Memory B cell (primary cell): Measurements from ENCODE around the gene HNRNPD.
A peak's percentile ranks its signal among the peaks of the same experiment; 100 is the strongest.
"Not testable (repeated sequence)": the region's sequence is repeated elsewhere in the genome, so short reads cannot be mapped to it uniquely, and the experiment has no call there.

ENCODE experiments used
- ATAC-seq: fragments of 150-1000 bp; cut with Tn5 transposase; 2 replicates; pipeline ENCODE4 v1.10.0; 2021; ENCODE audit warnings: low read depth, mild to moderate bottlenecking, moderate library complexity
- DNase-seq, 2 donors: peaks; one replicate each; pipeline ENCODE4 v3.0.0; 2022; ENCODE audit warnings: low spot score in 2 of 2
- H3K27ac Mint-ChIP-seq: one replicate; pipeline ENCODE4 v1.8.0; 2022; ENCODE audit warnings: mild to moderate bottlenecking, moderate library complexity, mixed read lengths
- H3K27me3 Mint-ChIP-seq: one replicate; pipeline ENCODE4 v1.8.0; 2022; ENCODE audit warnings: mixed read lengths
- H3K36me3 Mint-ChIP-seq: one replicate; pipeline ENCODE4 v1.8.0; 2022; ENCODE audit warnings: mild to moderate bottlenecking, mixed read lengths
- H3K4me1 Mint-ChIP-seq: one replicate; pipeline ENCODE4 v1.8.0; 2022; ENCODE audit warnings: mixed read lengths
- H3K4me3 Mint-ChIP-seq: one replicate; pipeline ENCODE4 v1.8.0; 2022; ENCODE audit warnings: mild to moderate bottlenecking, moderate library complexity, mixed read lengths
- H3K9me3 Mint-ChIP-seq: one replicate; pipeline ENCODE4 v1.8.0; 2022; ENCODE audit warnings: mixed read lengths

HNRNPD gene

GRCh38 chr4:82373816-82374625 is at the start of gene HNRNPD:
HNRNPD (minus strand) TSS chr4:82373991; CDS start chr4:82373678, 313 bp downstream.
- DNase-seq (peak; percentile 79 to 88), ATAC-seq (peak; percentile 85)
- peaks cover 29% of the 10 kb centered on the region for H3K4me1 Mint-ChIP-seq
- no peaks in the 10 kb centered on the region for H3K9me3 Mint-ChIP-seq
- H3K27me3 Mint-ChIP-seq = no peaks in the 10 kb centered on the region
- H3K4me3 Mint-ChIP-seq = peak within 1 kb of the TSS; percentile 88
- H3K36me3 Mint-ChIP-seq = peaks cover 10% of the 10 kb centered on the region
- H3K27ac Mint-ChIP-seq = peak within 1 kb of the TSS; percentile 96

DNA sequence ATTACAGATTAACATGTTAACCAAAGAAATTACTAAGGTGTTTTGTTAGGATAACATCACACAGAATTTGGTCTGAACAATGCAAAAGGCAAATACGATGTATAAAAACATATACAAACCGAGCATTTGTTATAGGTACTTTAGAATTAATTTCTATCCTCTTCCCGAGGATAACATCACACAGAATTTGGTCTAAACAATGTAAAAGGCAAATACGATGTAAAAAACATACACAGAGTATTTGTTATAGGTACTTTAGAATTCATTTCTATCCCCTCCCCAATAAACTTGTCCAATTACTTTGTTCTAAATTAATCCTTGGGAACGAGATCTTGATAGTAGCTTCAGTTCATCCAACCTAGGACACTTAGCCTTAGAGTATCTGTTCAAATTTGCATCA is 48.8 kb upstream of the HNRNPD start:
- H3K9me3 Mint-ChIP-seq = no peaks in the 10 kb centered on the region
- no peak for DNase-seq
- H3K4me1 Mint-ChIP-seq = peaks cover 19% of the 10 kb centered on the region
- no peaks in the 10 kb centered on the region for H3K27me3 Mint-ChIP-seq
- H3K27ac Mint-ChIP-seq = no peak overlapping the region
- H3K36me3 Mint-ChIP-seq = peaks cover 25% of the 10 kb centered on the region
- no peak for ATAC-seq
- H3K4me3 Mint-ChIP-seq = no peak overlapping the region

DNA sequence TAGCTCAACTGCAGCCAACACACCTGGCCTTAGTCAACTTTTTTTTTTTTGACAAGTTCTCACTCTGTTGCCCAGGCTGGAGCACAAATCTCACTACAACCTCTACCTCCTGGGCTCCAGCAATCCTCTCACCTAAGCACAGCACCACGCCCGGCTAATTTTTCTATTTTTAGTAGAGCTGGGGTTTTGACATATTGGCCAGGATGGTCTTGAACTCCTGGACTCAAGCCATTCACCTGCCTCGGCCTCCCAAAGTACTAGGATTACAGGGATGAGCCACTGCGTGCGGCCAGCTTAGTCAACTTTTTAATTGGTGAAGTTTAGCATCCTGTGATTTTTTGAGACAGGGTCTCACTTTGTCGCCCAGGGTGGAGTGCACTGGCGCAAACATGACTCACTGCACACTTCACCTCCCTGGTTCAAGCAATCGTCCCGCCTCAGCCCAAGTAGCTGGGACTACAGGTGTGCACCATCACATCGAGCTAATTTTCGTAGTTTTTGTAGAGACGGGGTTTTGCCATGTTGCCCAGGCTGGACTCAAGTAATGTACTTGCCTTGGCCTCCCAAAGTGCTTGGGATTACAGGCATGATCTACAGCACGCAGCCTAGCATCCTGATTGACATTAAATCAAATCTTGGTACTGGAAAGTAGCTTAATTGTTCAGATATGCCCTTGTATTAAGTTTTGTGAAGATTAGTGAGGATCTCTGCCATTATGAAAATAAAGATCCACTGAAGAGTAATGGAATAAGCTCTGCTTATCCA is 48.2 kb upstream of the HNRNPD start:
- peaks cover 20% of the 10 kb centered on the region for H3K36me3 Mint-ChIP-seq
- ATAC-seq (no peak), DNase-seq (no peak)
- H3K27me3 Mint-ChIP-seq = no peaks in the 10 kb centered on the region
- H3K9me3 Mint-ChIP-seq = no peaks in the 10 kb centered on the region
- peaks cover 14% of the 10 kb centered on the region for H3K4me1 Mint-ChIP-seq
- H3K27ac Mint-ChIP-seq = no peak overlapping the region
- H3K4me3 Mint-ChIP-seq = no peak overlapping the region

GRCh38 chr4:82419451-82419850 is 45.7 kb upstream of the HNRNPD start:
- ATAC-seq (no peak), DNase-seq (no peak)
- Mint-ChIP-seq H3K9me3 (no peaks in the 10 kb centered on the region), H3K27ac (no peak overlapping the region), H3K4me3 (no peak overlapping the region), H3K4me1 (peaks cover 11% of the 10 kb centered on the region), H3K36me3 (peaks cover 12% of the 10 kb centered on the region), H3K27me3 (no peaks in the 10 kb centered on the region)

- Mint-ChIP-seq H3K4me1 (peaks cover 7% of the 10 kb centered on the region), H3K9me3 (peaks cover 4% of the 10 kb centered on the region), H3K27ac (peak overlapping the region; percentile 50), H3K36me3 (no peaks in the 10 kb centered on the region), H3K4me3 (peak overlapping the region; percentile 55), H3K27me3 (no peaks in the 10 kb centered on the region)
- DNase-seq = no peak
- ATAC-seq = peak; percentile 53
These were observed 42.2 kb upstream of the HNRNPD start for GRCh38 chr4:82415922-82416365.

DNA sequence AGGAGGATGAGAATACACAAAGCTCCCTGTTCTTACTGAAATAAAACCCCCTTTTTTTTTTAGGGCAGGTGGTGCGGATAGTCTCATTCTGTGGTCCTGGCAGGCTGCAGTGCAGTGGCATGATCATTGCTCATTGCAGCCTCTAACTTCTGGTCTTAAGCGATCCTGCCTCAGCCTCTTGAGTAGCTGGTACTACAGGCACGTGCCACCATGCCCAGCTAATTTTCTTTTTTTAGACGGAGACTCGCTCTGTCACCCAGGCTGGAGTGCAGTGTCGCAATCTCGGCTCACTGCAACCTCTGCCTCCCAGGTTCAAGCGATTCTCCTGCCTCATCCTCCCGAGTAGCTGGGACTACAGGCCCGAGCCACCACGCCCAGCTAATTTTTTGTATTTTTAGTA is 41.3 kb upstream of the HNRNPD start:
- H3K9me3 Mint-ChIP-seq, H3K36me3 Mint-ChIP-seq, H3K4me3 Mint-ChIP-seq: not testable (repeated sequence)

DNA sequence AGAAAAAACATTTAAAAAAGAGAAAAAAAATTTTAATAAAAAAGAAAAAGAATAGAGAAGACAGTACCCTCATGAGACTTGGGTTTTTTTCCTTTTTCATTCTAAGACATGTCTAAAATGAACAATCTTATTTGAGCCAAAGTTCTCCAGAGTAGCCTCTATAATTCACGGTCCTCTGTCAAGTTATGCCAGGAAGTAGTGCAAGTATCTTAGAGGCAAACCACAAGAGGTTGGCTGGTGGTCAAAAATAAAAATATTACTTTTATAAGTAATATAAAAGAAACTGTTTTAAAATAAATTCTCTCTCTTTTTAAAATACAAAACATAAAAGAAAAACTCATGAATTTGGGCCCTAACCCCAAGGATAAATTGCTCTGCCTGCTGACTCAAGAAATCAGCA is 29.9 kb upstream of the HNRNPD start:
- H3K27ac Mint-ChIP-seq = no peak overlapping the region

More for the DNA sequence above, 41.3 kb upstream of the HNRNPD start:
- not testable (repeated sequence) for ATAC-seq, DNase-seq, H3K4me1 Mint-ChIP-seq, H3K27ac Mint-ChIP-seq, H3K27me3 Mint-ChIP-seq

GRCh38 chr4:82402196-82402775 is 28.5 kb upstream of the HNRNPD start:
- H3K36me3 Mint-ChIP-seq = no peaks in the 10 kb centered on the region
- no peak overlapping the region for H3K4me3 Mint-ChIP-seq
- peaks cover 5% of the 10 kb centered on the region for H3K27me3 Mint-ChIP-seq

More for the DNA sequence above, 29.9 kb upstream of the HNRNPD start:
- H3K4me3 Mint-ChIP-seq = no peak overlapping the region
- H3K4me1 Mint-ChIP-seq = no peaks in the 10 kb centered on the region
- no peaks in the 10 kb centered on the region for H3K9me3 Mint-ChIP-seq
- no peaks in the 10 kb centered on the region for H3K36me3 Mint-ChIP-seq
- no peak for DNase-seq
- H3K27me3 Mint-ChIP-seq = peaks cover 5% of the 10 kb centered on the region
- ATAC-seq = no peak

DNA sequence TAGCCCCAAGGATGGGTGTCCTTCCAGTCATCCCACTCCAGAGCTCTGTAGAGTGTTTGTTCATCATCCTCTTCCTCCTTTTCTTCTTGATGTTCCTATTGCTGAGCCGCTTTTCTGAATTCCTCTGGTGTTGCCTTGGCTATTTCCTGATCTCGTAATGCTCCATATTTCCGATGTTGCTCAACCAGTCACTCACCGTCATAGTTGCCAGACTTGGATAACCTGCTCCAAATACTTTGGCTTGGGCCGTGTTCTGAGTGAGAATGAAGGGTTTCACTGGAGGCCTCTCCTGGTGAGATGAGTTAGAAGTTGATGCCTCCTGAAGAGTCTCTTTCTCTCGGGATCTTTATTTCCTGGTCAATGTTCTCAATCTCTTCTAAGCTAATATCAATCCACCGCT is 27.8 kb upstream of the HNRNPD start:
- DNase-seq = no peak
- Mint-ChIP-seq H3K9me3 (no peaks in the 10 kb centered on the region), H3K36me3 (no peaks in the 10 kb centered on the region), H3K4me3 (no peak overlapping the region), H3K4me1 (no peaks in the 10 kb centered on the region), H3K27me3 (peaks cover 5% of the 10 kb centered on the region), H3K27ac (no peak overlapping the region)
- no peak for ATAC-seq

More at GRCh38 chr4:82402196-82402775, 28.5 kb upstream of the HNRNPD start:
- H3K27ac Mint-ChIP-seq = no peak overlapping the region
- DNase-seq (no peak), ATAC-seq (no peak)
- no peaks in the 10 kb centered on the region for H3K4me1 Mint-ChIP-seq
- no peaks in the 10 kb centered on the region for H3K9me3 Mint-ChIP-seq

GRCh38 chr4:82398263-82398662 is 24.5 kb upstream of the HNRNPD start:
- Mint-ChIP-seq H3K27me3 (peaks cover 5% of the 10 kb centered on the region), H3K9me3 (no peaks in the 10 kb centered on the region), H3K27ac (no peak overlapping the region), H3K36me3 (no peaks in the 10 kb centered on the region), H3K4me1 (no peaks in the 10 kb centered on the region), H3K4me3 (no peak overlapping the region)
- DNase-seq = no peak
- no peak for ATAC-seq

DNA sequence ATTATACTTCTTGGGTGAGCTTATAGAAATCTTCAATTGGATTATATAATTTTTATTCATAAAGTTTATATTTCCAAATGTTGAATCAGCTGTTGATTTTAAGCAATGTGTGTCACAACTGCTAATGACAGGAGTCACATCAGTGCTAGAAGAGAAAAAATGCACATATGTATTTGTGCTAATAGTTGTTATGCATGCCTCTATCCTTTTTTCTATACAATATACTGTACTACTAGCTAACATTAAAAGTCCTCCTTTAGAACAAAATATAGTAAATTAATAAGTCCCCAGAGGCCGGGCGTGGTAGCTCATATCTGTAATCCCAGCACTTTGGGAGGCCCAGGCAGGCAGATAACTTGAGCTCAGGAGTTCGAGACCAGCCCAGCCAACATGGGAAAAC is 23.7 kb upstream of the HNRNPD start:
- Mint-ChIP-seq H3K27ac (no peak overlapping the region), H3K36me3 (no peaks in the 10 kb centered on the region), H3K4me3 (no peak overlapping the region), H3K27me3 (peaks cover 5% of the 10 kb centered on the region), H3K4me1 (no peaks in the 10 kb centered on the region), H3K9me3 (no peaks in the 10 kb centered on the region)
- ATAC-seq = no peak
- DNase-seq = no peak

- no peak for ATAC-seq
- no peak overlapping the region for H3K27ac Mint-ChIP-seq
- DNase-seq = no peak
- H3K9me3 Mint-ChIP-seq = no peaks in the 10 kb centered on the region
- no peaks in the 10 kb centered on the region for H3K27me3 Mint-ChIP-seq
- H3K4me1 Mint-ChIP-seq = no peaks in the 10 kb centered on the region
- no peaks in the 10 kb centered on the region for H3K36me3 Mint-ChIP-seq
- H3K4me3 Mint-ChIP-seq = no peak overlapping the region
These were observed 21.1 kb upstream of the HNRNPD start for GRCh38 chr4:82394896-82395295.

DNA sequence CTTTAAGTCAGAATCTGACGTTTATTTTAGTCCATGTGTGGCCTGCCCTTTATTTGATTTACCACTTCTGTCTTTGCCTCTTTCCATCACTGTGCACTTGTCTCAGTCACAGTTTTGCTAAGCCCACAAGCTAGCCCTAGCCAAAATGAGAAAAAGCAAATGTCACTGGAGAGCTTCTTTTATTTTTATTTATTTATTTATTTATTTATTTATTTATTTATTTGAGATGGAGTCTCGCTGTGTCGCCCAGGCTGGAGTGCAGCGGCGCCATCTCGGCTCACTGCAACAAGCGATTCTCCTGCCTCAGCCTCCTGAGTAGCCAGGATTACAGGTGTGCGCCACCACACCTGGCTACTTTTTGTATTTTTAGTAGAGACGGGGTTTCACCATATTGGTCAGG is 16.3 kb upstream of the HNRNPD start:
- H3K27me3 Mint-ChIP-seq, ATAC-seq, H3K4me3 Mint-ChIP-seq, H3K27ac Mint-ChIP-seq, H3K9me3 Mint-ChIP-seq, DNase-seq, H3K36me3 Mint-ChIP-seq, H3K4me1 Mint-ChIP-seq: not testable (repeated sequence)

GRCh38 chr4:82388405-82388804 is 14.6 kb upstream of the HNRNPD start:
- H3K4me3 Mint-ChIP-seq = no peak overlapping the region
- H3K27me3 Mint-ChIP-seq = peaks cover 3% of the 10 kb centered on the region
- no peak for ATAC-seq
- peaks cover 3% of the 10 kb centered on the region for H3K36me3 Mint-ChIP-seq
- no peak for DNase-seq
- no peak overlapping the region for H3K27ac Mint-ChIP-seq
- H3K4me1 Mint-ChIP-seq = peaks cover 2% of the 10 kb centered on the region
- H3K9me3 Mint-ChIP-seq = peaks cover 4% of the 10 kb centered on the region
